GM12878 (cell line): ENCODE measurements around the gene ATL2.

Source experiments
- ASH2L ChIP-seq: fragments of 300-600, 200-600 bp; sonication (generic); IDR thresholded peaks from 2 replicates; pipeline ENCODE4 v1.6.1; 2017; ENCODE audit warnings: low read depth, mild to moderate bottlenecking, borderline replicate concordance
- BCL3 ChIP-seq: IDR thresholded peaks from 2 replicates; pipeline ENCODE4 v1.6.1; 2011; ENCODE audit warnings: borderline replicate concordance, low read depth, mild to moderate bottlenecking, moderate library complexity, low read length; ENCODE audit not compliant: insufficient read depth, poor library complexity, severe bottlenecking
- EGR1 ChIP-seq, 2 experiments: IDR thresholded peaks; 1 replicate in 1 of 2; 2 replicates in 1 of 2; pipeline ENCODE4 v1.6.1; 2011 to 2012; ENCODE audit warnings: low read depth in 2 of 2, low read length in 2 of 2, borderline replicate concordance in 1 of 2, mild to moderate bottlenecking in 1 of 2, moderate library complexity in 1 of 2
- EP300 ChIP-seq, 2 experiments: fragments of 150-350 bp in 1 of 2; IDR thresholded peaks; 2 replicates each; pipeline ENCODE4 v1.6.1; 2011 to 2012; ENCODE audit warnings: low read depth in 2 of 2, low read length in 2 of 2, borderline replicate concordance in 1 of 2, improper control_type of control experiment in 1 of 2, inconsistent platforms in 1 of 2; ENCODE audit not compliant: control insufficient read depth in 1 of 2
- LARP7 ChIP-seq: fragments of 450-650 bp; IDR thresholded peaks from 2 replicates; pipeline ENCODE4 v1.6.1; 2017; ENCODE audit warnings: mild to moderate bottlenecking
- NBN ChIP-seq: fragments of 450-650 bp; IDR thresholded peaks from 2 replicates; pipeline ENCODE4 v1.6.1; 2016
- RAD21 ChIP-seq: IDR thresholded peaks from 2 replicates; pipeline ENCODE4 v1.6.1; 2011; ENCODE audit warnings: mild to moderate bottlenecking, low read depth, low read length, moderate library complexity; ENCODE audit not compliant: insufficient read depth

- TF ChIP-seq LARP7 = no peak
- no peak for TF ChIP-seq EP300 (IDR thresholded peaks at IDR 0.05; ENCODE audit: borderline replicate concordance in 1 of 2, control insufficient read depth in 1 of 2, low read depth in 2 of 2, low read length in 2 of 2)
- TF ChIP-seq RAD21 = no peak
- no peak for TF ChIP-seq EGR1 (IDR thresholded peaks at IDR 0.05; ENCODE audit: borderline replicate concordance in 1 of 2, low read depth in 2 of 2, low read length in 2 of 2)
- TF ChIP-seq ASH2L = no peak
- TF ChIP-seq NBN = no peak
- no peak for TF ChIP-seq BCL3
These were observed 6.4 kb downstream of the ATL2 start for GRCh38 chr2:38370664-38371063.
